ENCODE data around the gene HPD.
A peak's percentile ranks its signal among the peaks of the same experiment; 100 is the strongest.
"Not testable (repeated sequence)": the region's sequence is repeated elsewhere in the genome, so short reads cannot be mapped to it uniquely, and the experiment has no call there.

Gene HPD

DNA sequence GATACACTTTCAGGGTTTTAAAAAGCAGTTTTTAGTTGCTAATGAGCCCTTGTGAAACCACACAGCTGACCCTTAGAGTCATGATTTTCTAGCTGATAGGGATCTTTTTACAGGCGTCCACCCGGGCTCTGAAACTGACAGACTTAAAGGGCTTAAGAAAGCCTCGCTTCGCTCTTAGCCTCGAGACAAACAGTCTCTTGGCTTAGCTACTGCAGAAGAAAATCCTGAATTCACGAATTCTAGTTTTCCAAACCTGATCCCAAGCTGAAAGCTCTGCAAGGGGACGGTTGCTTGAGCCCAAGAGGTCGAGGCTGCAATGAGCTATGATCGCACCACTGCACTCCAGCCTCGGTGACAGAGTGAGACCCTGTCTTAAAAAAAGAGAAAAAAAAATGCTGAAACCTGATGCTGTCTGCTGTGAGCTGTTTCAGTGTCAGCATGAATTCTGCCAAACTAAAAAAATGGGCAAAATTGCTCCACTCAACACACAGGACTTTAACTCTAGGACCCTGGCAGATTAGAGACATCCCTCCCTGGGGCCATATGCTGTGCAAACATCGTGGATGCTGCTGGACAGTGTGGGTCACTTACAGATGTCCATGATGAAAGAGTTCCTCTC, 3.1 kb upstream of the HPD start:
- DNase-seq, result no peak

- DNase-seq, result not testable (repeated sequence)
Observed at GRCh38 chr12:121860699-121861098, 2.0 kb upstream of the HPD start.

DNA sequence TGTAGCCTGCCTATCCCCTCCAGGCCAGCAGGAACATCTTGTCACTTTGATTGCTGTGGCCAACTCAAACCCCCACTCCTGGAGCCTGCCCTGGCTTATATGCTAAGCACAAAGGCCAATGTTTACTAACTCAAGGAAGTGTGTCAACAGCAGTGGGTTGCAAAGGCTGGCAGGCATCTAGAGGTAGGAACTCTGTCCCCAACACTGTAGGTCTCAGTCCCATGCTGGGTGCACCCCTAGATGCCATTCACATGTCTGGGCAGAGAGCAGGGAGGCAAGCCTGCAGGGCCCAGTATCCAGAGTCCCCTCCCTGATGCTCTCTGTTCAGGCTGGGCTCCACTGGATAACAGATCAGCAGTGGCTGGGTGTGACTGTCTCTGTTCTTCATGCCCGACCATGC, 1.6 kb upstream of the HPD start:
- DNase-seq, result no peak

GRCh38 chr12:121858318-121858661, 369 bp downstream of the HPD start:
- no peak for DNase-seq

GRCh38 chr12:121857322-121858246, 1.1 kb downstream of the HPD start:
- DNase-seq, result peak; percentile 36

DNA sequence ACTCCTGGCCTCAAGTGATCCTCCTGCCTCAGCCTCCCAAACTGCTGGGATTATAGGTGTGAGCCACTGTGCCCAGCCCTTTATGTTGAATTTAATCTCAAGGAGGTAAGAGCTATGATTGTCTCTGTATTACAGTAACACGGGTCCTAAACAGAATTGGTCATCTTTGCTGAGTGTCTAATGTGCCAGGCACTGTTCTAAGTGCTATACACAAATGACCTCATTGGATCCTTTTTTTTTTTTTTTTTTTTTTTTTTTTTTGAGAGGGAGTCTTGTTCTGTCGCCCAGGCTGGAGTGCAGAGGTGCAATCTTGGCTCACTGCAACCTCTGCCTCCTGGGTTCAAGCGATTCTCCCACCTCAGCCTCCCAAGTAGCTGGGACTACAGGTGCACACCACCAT, 6.3 kb downstream of the HPD start:
- DNase-seq, result not testable (repeated sequence)

DNA sequence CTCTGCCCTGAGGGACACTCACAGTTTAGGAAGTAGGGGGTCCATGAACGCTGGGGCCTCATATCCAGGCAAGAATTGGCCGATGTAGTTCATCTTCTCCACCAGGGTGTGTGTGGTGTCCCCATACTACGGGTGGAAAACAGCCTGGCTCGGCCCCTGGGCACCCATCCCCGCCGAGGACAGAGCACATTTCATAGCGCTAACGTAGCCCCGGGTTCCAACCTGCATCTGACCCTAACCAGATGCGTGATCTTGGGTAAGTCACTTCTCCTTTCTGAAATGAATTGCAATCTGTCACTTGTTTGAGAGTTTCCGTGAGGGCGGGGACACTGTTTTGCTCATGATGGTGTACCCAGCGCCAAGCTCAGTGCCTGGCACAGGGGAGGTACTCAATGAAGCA, 9.0 kb downstream of the HPD start:
- DNase-seq, result no peak

GRCh38 chr12:121849211-121849610, 9.4 kb downstream of the HPD start:
- no peak for DNase-seq

DNA sequence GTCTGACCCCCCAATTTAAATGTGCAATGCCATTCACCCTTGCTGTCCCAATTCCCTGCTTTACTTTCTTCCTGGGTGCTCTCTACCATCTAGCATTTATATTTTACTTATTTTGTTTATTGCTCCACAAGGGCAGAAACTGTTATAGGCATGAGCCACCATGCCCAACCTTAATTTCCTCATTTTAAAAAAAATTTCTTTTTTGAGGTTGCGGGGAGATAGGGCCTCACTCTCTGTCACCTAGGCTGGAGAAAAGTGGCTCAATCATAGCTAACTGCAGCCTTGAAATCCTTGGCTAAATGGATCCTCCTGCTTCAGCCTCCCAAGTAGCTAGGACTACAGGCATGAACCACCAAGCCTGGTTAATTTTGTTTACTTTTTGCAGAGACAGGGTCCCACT, 13.0 kb downstream of the HPD start:
- DNase-seq, result no peak

DNA sequence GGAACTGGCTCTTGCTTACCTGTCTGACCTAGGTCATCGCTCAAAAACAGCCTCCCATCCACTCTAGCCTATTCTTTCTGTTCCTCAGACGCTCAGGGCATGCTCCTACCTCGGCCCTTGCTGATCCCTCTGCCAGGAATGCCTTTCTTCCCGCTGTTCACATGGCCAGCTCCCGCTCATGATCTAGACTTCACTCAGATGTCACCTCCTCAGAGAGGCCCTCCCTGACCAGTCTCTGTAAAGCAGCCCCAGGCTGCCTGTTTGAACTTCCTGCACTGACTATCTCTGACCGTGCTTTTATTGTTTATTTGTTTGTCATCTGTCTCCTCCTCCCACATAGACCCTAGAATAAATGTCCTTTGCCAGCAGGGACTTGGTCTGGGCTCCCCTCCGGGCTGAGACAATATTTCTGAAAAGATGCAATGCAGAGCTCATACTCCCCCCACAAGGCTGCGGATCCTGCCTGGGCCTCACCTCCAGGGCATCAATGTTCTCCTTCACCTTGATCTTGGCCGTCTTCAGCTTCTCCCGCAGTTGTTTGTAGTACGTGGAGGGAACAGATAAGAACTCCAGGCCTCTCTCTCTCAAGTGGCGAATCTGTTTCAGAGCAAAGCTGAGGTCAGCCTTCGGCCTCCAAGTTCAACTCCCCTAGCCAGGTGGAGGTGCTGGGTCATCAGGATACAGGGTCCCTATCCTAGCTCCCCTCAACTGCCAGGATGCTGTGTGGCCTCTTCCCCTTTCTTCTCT, 15.2 kb downstream of the HPD start:
- no peak for DNase-seq

- no peak for DNase-seq
Observed at GRCh38 chr12:121839993-121840761, 18.5 kb downstream of the HPD start.

- peak; percentile 98 for DNase-seq
Observed at GRCh38 chr12:121839106-121839992, 19.3 kb downstream of the HPD start.

DNA sequence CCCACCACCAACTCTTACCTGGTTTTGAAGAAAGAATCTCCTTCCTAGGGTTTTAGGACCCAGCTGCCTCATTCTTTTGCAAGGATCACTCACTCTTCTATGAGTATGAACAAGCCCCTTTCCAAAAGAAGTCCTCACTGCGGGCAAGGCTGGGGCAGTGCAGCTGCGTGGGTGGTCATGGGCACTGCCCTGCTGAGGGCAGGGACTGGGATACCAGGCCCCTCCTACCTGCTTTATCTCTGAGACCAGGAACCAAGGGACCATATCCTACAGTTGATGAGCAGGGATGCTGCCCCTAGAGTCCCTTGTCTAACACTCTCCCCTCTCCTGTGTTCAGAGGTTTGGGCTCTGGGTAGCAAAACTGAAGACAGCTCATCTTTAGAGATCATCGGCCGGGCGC, 20.5 kb downstream of the HPD start:
- DNase-seq, result no peak

DNA sequence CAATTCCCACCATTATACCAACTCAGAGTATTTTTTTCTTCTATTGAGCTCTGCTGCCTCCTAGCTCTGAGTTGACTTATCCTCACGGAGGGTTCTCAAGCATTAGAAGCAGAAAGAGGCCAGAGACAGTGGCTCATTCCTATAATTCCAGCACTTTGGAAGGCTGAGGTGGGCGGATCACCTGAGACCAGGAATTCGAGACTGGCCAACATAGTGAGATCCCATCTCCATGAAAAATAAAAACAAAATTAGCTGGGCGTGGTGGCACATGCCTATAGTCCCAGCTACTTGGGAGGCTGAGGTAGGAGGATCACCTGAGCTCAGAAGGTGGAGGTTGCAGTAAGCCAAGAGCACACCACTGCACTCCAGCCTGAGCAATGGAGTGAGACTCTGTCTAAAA, 21.0 kb downstream of the HPD start:
- no peak for DNase-seq

GRCh38 chr12:121831571-121832245, 27.0 kb downstream of the HPD start:
- no peak for DNase-seq

- DNase-seq, result no peak
Observed at GRCh38 chr12:121830588-121831265, 27.9 kb downstream of the HPD start.

DNA sequence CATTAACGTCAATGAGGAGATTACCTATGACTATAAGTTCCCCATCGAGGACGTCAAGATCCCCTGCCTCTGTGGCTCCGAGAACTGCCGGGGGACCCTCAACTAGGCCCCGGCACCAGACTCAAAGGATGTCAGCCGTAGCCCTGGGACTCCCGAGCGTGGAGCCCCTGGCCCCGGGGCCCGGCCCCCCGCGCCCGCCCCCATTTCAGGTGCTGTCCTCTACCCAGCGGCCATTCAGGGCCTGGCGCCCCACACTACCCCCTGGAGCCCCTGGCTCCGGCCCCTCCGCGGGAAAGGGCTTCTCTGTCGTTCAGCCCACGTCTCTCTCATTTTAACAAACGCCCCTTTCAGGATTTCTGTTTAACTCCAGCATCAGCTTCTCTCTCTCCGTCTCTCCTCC, 28.5 kb downstream of the HPD start:
- no peak for DNase-seq

- no peak for DNase-seq
Observed at GRCh38 chr12:121829250-121829918, 29.3 kb downstream of the HPD start.

DNA sequence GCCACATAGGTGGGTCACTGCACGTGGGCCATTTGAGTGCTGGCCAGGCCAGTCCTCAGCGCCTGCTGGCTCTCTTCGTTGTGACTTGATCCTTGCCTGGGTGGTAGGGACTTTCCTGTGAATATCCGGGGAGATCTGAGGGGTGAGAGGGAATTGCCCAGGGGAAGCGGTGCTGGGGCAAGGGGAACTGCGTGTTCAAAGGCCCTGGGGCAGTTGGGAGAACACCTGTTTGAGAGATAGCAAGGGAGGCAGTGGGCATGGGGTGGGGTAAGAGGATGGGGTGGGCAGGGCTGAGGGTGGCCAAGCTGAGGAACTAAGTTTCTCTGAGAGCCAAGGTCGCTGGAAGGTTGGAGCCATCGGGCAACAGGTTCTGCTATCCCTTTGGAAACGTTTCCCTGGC, 29.8 kb downstream of the HPD start:
- DNase-seq, result no peak

- no peak for DNase-seq
Observed at GRCh38 chr12:121828306-121828705, 30.4 kb downstream of the HPD start.
